HG03025 (cell line): ENCODE data around the gene PRSS38.

Source experiments
- ATAC-seq: cut with Tn5 transposase; IDR thresholded peaks from one replicate; pipeline ENCODE4 v1.9.1; 2021; ENCODE audit warnings: mild to moderate bottlenecking, moderate library complexity; ENCODE audit not compliant: unreplicated experiment, low FRiP score

PRSS38 gene

DNA sequence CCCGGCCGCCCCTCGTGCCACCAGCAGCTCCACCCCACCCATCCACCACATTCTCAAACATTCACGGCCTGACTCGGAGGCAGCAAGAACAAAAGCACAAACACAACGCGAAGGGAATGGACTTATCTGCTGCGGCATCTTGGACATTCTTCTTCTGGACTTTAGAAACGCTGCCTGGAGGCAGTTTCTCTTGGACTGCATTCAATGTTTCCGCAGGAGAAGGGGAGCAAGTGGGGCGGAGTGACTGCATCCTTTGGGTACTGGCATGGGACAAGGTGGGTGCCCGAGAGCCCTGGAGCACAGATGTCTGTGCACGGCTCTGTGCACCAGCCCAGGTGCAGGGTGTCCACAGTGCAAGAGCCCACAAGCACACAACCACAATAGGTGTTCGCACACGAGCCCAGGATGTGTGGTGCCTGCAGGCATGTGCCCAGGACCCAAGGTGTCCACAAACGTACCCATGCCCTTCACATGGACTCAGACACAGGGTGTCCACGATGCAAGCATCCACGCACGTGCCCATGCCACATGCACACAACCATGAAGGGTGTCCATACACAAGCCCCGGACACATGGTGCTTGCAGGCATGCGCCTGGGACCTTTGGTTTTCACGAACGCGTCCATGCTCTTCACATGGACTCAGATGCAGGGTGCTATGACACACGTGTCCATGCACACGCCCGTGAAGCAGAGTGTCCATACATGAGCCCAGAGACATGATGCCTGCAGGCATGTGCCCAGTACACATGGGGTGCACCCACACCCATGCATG lies 78.7 kb downstream of the PRSS38 start:
- ATAC-seq, result no peak

DNA sequence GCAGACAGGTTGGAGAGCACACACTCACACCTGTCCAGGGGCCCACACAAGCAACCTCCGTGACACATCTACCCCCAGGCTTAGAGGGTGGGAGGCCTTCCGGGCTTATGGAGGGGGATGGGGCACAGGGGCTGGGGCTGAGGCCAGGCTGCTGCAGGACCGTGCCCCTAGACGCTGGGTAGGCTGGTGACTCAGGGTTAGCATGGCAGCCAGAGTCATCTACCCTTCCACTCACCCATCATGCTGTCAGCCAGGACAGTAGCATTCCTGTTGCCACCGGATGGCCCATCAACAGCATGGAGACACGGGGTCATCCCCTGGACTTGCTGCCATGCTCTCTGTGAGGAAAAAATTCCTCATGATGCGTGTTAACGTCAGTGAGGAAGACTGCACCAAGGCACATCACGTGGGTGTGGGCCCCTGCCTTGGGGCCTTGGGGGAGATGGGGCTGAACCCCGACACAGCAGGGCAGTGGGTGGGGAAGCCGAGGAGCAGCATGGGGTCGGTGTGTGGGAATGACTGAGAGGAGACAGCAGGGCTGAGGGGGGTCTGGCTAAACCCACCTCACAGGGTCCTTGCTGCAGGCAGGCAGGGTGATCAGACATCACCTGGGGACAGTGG lies 79.5 kb downstream of the PRSS38 start:
- no peak for ATAC-seq
